ENCODE results near the gene POU2AF1. TPM values are rescaled to one million over a fixed set of nuclear protein-coding genes. Genes with fewer than 3 reads are reported as not detected.

POU2AF1 gene
- total and polyA plus RNA-seq, 4 donors = 2.0 to 6.9 (median 4.5) TPM

DNA sequence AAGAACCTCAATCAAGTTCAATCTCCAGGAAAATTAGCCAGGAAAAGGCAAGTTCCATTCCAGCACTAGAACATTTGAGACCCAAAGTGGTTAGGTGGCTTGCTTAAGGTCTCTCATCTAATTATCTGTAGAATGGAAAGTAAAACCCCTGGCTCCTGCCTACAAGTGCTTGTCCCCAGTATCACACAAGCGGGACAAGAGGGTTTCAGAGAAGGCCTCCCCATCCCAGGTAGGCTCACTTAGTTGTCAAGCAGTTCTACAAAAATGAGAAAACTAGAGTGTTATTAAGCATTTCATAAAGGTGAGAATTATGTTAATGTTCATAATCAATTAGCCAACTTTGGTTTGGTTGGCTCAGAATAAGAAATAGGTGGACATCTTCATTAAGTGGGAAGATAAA lies 5.5 kb downstream of the POU2AF1 start:
- Histone ChIP-seq H3K9me3 (ENCODE audit: control insufficient read depth in 4 of 4, insufficient read depth in 3 of 4, low read length in 3 of 4) (no peaks in the 10 kb centered on the region), H3K9ac (ENCODE audit: insufficient read depth in 1 of 2, low read length in 2 of 2) (no peak overlapping the region), H3K4me3 (no peak overlapping the region), H3K27ac (ENCODE audit: low read depth in 1 of 2, low read length in 1 of 2) (no peak overlapping the region), H3K4me1 (ENCODE audit: control insufficient read depth in 5 of 5, insufficient read depth in 5 of 5, low read length in 5 of 5) (no peaks in the 10 kb centered on the region), H3K36me3 (ENCODE audit: control insufficient read depth in 4 of 4, insufficient read depth in 4 of 4, low read length in 4 of 4) (no peaks in the 10 kb centered on the region), H3K27me3 (ENCODE audit: control insufficient read depth in 3 of 3, insufficient read depth in 3 of 3, low read length in 2 of 3) (no peaks in the 10 kb centered on the region)
- ATAC-seq (ENCODE audit: insufficient read depth, low FRiP score) = no peak
- DNase-seq = no peak
- TF ChIP-seq CTCF (IDR thresholded peaks at IDR 0.05; ENCODE audit: control extremely low read depth, extremely low read depth) = no peak
- WGBS, 2 donors = 96 to 97% methylated on average over 1 of the region's 1 CpG

- no peaks in the 10 kb centered on the region for H3K4me1 ChIP-seq (ENCODE audit: control insufficient read depth in 5 of 5, insufficient read depth in 5 of 5, low read length in 5 of 5)
- H3K9me3 ChIP-seq (ENCODE audit: control insufficient read depth in 4 of 4, insufficient read depth in 3 of 4, low read length in 3 of 4) = no peaks in the 10 kb centered on the region
- DNase-seq (no peak), ATAC-seq (ENCODE audit: insufficient read depth, low FRiP score) (no peak)
- TF ChIP-seq CTCF (IDR thresholded peaks at IDR 0.05; ENCODE audit: control extremely low read depth, extremely low read depth) = no peak
- H3K27me3 ChIP-seq (ENCODE audit: control insufficient read depth in 3 of 3, insufficient read depth in 3 of 3, low read length in 2 of 3) = no peaks in the 10 kb centered on the region
- H3K4me3 ChIP-seq = no peak overlapping the region
- no peak overlapping the region for H3K9ac ChIP-seq (ENCODE audit: insufficient read depth in 1 of 2, low read length in 2 of 2)
- WGBS, 2 donors = 87 to 94% methylated on average over 2 of the region's 2 CpGs
- no peaks in the 10 kb centered on the region for H3K36me3 ChIP-seq (ENCODE audit: control insufficient read depth in 4 of 4, insufficient read depth in 4 of 4, low read length in 4 of 4)
- no peak overlapping the region for H3K27ac ChIP-seq (ENCODE audit: low read depth in 1 of 2, low read length in 1 of 2)
Measured at GRCh38 chr11:111372538-111372937, 6.5 kb downstream of the POU2AF1 start.

- no peaks in the 10 kb centered on the region for H3K36me3 ChIP-seq (ENCODE audit: control insufficient read depth in 4 of 4, insufficient read depth in 4 of 4, low read length in 4 of 4)
- no peaks in the 10 kb centered on the region for H3K27me3 ChIP-seq (ENCODE audit: control insufficient read depth in 3 of 3, insufficient read depth in 3 of 3, low read length in 2 of 3)
- no peak overlapping the region for H3K27ac ChIP-seq (ENCODE audit: low read depth in 1 of 2, low read length in 1 of 2)
- DNase-seq = no peak
- no peaks in the 10 kb centered on the region for H3K9me3 ChIP-seq (ENCODE audit: control insufficient read depth in 4 of 4, insufficient read depth in 3 of 4, low read length in 3 of 4)
- TF ChIP-seq CTCF (IDR thresholded peaks at IDR 0.05; ENCODE audit: control extremely low read depth, extremely low read depth) = no peak
- 55 to 72% methylated on average over 7 of the region's 7 CpGs for WGBS, 2 donors
- H3K4me3 ChIP-seq = no peak overlapping the region
- H3K4me1 ChIP-seq (ENCODE audit: control insufficient read depth in 5 of 5, insufficient read depth in 5 of 5, low read length in 5 of 5) = peaks cover 0 to 3% (median 1%) of the 10 kb centered on the region in 5 donors
- H3K9ac ChIP-seq (ENCODE audit: insufficient read depth in 1 of 2, low read length in 2 of 2) = no peak overlapping the region
- no peak for ATAC-seq (ENCODE audit: insufficient read depth, low FRiP score)
Measured at GRCh38 chr11:111370902-111371578, 8.0 kb downstream of the POU2AF1 start.

Measured in lung (tissue), 12 donors.